GM21619 (cell line): ENCODE results near the gene NTN3.
A peak's percentile ranks its signal among the peaks of the same experiment; 100 is the strongest.

Experiments
- ATAC-seq: cut with Tn5 transposase; IDR thresholded peaks from one replicate; pipeline ENCODE4 v1.9.1; 2021; ENCODE audit not compliant: unreplicated experiment

The NTN3 gene

GRCh38 chr16:2495041-2495440, 23.9 kb downstream of the NTN3 start:
- no peak for ATAC-seq

- no peak for ATAC-seq
Measured at GRCh38 chr16:2496223-2497115, 25.4 kb downstream of the NTN3 start.

GRCh38 chr16:2497116-2497630, 26.1 kb downstream of the NTN3 start:
- ATAC-seq, result no peak

- no peak for ATAC-seq
Measured at GRCh38 chr16:2497695-2498484, 26.8 kb downstream of the NTN3 start.

GRCh38 chr16:2498531-2499253, 27.6 kb downstream of the NTN3 start:
- ATAC-seq, result no peak

GRCh38 chr16:2499454-2499853, 28.4 kb downstream of the NTN3 start:
- ATAC-seq, result no peak

GRCh38 chr16:2499890-2500429, 28.9 kb downstream of the NTN3 start:
- no peak for ATAC-seq

GRCh38 chr16:2500430-2500917, 29.4 kb downstream of the NTN3 start:
- no peak for ATAC-seq

- ATAC-seq, result no peak
Measured at GRCh38 chr16:2500918-2501750, 30.0 kb downstream of the NTN3 start.

GRCh38 chr16:2501946-2502895, 31.1 kb downstream of the NTN3 start:
- no peak for ATAC-seq

GRCh38 chr16:2505695-2506094, 34.6 kb downstream of the NTN3 start:
- ATAC-seq, result no peak

GRCh38 chr16:2507052-2507659, 36.1 kb downstream of the NTN3 start:
- peak; percentile 51 for ATAC-seq

GRCh38 chr16:2507665-2508064, 36.6 kb downstream of the NTN3 start:
- no peak for ATAC-seq

GRCh38 chr16:2508722-2509400, 37.8 kb downstream of the NTN3 start:
- no peak for ATAC-seq

- ATAC-seq, result no peak
Measured at GRCh38 chr16:2511128-2511800, 40.2 kb downstream of the NTN3 start.

GRCh38 chr16:2511996-2512734, 41.1 kb downstream of the NTN3 start:
- ATAC-seq, result no peak
